HL-60 (cell line): ENCODE measurements around the gene ELMO1.
A peak's percentile ranks its signal among the peaks of the same experiment; 100 is the strongest.

Source experiments
- DNase-seq, 2 experiments: peaks; one replicate each; pipeline ENCODE4 v3.0.0-alpha.2; 2010 to 2020; ENCODE audit warnings: low read depth in 1 of 2, low spot score in 1 of 2
- H3K27ac ChIP-seq: fragments of 250-450 bp; sonication (Bioruptor Pico); replicated peaks from 2 replicates; pipeline ENCODE4 v1.5.1; 2020; ENCODE audit warnings: mild to moderate bottlenecking, moderate library complexity
- H3K27me3 ChIP-seq: fragments of 250-450 bp; sonication (Bioruptor Pico); 2 replicates; pipeline ENCODE4 v1.5.1; 2021; ENCODE audit warnings: mild to moderate bottlenecking, moderate library complexity; ENCODE audit not compliant: insufficient read depth, poor library complexity, severe bottlenecking
- H3K4me3 ChIP-seq: replicated peaks from 2 replicates; pipeline ENCODE4 v1.5.1; 2011; ENCODE audit warnings: mild to moderate bottlenecking, control low read depth, low read length; ENCODE audit not compliant: insufficient read depth
- GABPA ChIP-seq: IDR thresholded peaks from 2 replicates; pipeline ENCODE4 v1.6.1; 2012; ENCODE audit warnings: low read depth
- POLR2AphosphoS5 ChIP-seq: IDR thresholded peaks from 2 replicates; pipeline ENCODE4 v1.6.1; 2012; ENCODE audit warnings: low read depth
- SPI1 ChIP-seq: IDR thresholded peaks from 2 replicates; pipeline ENCODE4 v1.6.1; 2012; ENCODE audit warnings: low read depth, mild to moderate bottlenecking, borderline replicate concordance
- TF ChIP-seq, protein P1 (sequence below): IDR thresholded peaks from one replicate; pipeline ENCODE4 v1.5.1; 2011; ENCODE audit warnings: low read length, control low read depth, inconsistent platforms; ENCODE audit not compliant: insufficient read depth
- TF ChIP-seq, protein P2 (sequence below): IDR thresholded peaks from 2 replicates; pipeline ENCODE4 v1.6.1; 2012; ENCODE audit warnings: low read depth; ENCODE audit not compliant: insufficient replicate concordance

ELMO1 gene

DNA sequence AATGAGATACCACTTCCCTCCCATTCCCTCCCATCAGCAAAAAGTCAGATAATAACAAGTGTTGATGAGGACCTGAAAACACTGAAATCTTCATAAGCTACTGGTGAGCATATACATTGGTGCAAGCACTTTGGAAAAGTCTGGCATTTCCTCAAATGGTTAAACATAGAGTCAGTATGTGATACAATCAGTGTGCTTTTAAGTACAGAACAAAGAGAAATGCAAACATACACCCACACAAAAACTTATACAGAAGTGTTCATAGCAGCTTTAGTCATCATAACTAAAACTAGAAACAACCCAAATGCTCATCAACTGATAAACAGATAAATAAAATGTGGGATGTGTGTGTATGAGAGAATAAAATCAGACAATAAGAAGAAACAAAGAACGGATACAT is 261.9 kb downstream of the ELMO1 start:
- H3K4me3 ChIP-seq: no peak overlapping the region
- H3K27me3 ChIP-seq: no peaks in the 10 kb centered on the region
- no peak for TF ChIP-seq POLR2AphosphoS5
- TF ChIP-seq SPI1: no peak
- TF ChIP-seq GABPA: no peak
- TF ChIP-seq, protein P1, sequence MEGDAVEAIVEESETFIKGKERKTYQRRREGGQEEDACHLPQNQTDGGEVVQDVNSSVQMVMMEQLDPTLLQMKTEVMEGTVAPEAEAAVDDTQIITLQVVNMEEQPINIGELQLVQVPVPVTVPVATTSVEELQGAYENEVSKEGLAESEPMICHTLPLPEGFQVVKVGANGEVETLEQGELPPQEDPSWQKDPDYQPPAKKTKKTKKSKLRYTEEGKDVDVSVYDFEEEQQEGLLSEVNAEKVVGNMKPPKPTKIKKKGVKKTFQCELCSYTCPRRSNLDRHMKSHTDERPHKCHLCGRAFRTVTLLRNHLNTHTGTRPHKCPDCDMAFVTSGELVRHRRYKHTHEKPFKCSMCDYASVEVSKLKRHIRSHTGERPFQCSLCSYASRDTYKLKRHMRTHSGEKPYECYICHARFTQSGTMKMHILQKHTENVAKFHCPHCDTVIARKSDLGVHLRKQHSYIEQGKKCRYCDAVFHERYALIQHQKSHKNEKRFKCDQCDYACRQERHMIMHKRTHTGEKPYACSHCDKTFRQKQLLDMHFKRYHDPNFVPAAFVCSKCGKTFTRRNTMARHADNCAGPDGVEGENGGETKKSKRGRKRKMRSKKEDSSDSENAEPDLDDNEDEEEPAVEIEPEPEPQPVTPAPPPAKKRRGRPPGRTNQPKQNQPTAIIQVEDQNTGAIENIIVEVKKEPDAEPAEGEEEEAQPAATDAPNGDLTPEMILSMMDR: no peak
- TF ChIP-seq, protein P2, sequence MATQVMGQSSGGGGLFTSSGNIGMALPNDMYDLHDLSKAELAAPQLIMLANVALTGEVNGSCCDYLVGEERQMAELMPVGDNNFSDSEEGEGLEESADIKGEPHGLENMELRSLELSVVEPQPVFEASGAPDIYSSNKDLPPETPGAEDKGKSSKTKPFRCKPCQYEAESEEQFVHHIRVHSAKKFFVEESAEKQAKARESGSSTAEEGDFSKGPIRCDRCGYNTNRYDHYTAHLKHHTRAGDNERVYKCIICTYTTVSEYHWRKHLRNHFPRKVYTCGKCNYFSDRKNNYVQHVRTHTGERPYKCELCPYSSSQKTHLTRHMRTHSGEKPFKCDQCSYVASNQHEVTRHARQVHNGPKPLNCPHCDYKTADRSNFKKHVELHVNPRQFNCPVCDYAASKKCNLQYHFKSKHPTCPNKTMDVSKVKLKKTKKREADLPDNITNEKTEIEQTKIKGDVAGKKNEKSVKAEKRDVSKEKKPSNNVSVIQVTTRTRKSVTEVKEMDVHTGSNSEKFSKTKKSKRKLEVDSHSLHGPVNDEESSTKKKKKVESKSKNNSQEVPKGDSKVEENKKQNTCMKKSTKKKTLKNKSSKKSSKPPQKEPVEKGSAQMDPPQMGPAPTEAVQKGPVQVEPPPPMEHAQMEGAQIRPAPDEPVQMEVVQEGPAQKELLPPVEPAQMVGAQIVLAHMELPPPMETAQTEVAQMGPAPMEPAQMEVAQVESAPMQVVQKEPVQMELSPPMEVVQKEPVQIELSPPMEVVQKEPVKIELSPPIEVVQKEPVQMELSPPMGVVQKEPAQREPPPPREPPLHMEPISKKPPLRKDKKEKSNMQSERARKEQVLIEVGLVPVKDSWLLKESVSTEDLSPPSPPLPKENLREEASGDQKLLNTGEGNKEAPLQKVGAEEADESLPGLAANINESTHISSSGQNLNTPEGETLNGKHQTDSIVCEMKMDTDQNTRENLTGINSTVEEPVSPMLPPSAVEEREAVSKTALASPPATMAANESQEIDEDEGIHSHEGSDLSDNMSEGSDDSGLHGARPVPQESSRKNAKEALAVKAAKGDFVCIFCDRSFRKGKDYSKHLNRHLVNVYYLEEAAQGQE: no peak
- DNase-seq: no peak
- H3K27ac ChIP-seq: no peak overlapping the region

DNA sequence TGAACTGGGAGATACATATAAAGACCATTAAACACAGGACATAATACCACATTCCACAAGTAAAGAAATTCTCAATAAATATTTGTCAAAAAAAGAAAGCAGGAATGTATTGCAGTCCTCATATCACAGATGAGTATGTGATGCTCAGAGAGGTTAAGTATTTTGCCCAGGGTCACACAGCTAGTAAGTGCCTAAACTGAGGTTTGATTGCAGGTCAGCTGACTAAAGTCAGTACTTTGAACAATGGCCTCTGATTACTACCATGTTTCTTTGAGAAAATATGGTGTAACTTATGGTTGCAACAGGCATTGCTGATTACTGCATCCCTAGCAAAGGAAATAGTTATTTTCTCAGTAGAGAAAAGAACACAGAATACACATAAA is 267.1 kb downstream of the ELMO1 start:
- DNase-seq: peak in 1 of 2 experiments; percentile 22
- H3K4me3 ChIP-seq: no peak overlapping the region

DNA sequence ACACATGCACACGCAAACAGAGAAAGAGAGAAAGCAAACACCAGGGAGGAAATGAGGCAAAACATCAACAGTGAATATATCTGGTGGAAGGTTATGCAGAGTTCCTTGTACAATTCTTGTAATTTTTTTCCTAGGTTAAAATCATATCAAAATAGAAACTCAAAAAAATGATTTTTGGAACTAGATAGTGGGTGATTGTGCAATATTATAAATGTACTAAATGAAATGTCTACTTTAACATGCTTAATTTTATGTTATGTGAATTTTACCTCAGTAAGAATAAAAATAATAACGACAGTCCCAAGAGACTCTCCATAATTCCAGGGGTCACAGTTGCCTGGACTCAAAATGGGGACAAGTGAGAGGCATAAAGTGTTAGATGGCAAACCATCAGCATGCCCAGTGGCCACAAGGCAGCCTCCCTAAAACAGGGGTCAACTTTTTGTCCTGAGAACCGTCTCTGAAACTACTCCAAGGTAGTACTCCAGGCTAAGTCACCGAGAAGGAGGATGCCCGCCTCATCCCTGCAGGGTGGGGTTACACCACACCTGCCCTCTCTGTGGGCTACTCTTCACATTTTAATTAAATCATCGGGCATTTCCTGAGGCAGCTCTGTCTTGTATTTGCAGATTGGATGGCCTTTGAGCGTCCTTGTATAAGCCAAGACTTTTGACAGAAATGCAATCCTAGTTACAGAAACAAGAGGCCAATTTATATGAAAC is 267.7 kb downstream of the ELMO1 start:
- H3K4me3 ChIP-seq: no peak overlapping the region
- H3K27ac ChIP-seq: no peak overlapping the region
- TF ChIP-seq, protein P2: no peak
- TF ChIP-seq, protein P1: no peak
- TF ChIP-seq POLR2AphosphoS5 (no peak), GABPA (no peak), SPI1 (no peak)
- H3K27me3 ChIP-seq: no peaks in the 10 kb centered on the region
- no peak for DNase-seq

More for the DNA sequence above, 267.1 kb downstream of the ELMO1 start:
- TF ChIP-seq, protein P2: no peak
- TF ChIP-seq SPI1: no peak
- no peak for TF ChIP-seq POLR2AphosphoS5
- TF ChIP-seq GABPA: no peak
- TF ChIP-seq, protein P1: no peak
- Histone ChIP-seq H3K27ac (no peak overlapping the region), H3K27me3 (no peaks in the 10 kb centered on the region)
